IMR-90 (cell line): ENCODE results near the gene PIP5K1B. TPM values are rescaled to one million over a fixed set of nuclear protein-coding genes. Genes with fewer than 3 reads are reported as not detected.

ENCODE experiments used
- ATAC-seq: fragments of 200-7000 bp; cut with Tn5 transposase; 2 replicates; pipeline ENCODE4 v1.9.1; 2020; ENCODE audit warnings: low read depth, mild to moderate bottlenecking, moderate library complexity
- BruUV-seq: library from RNA; stranded (reverse); fragments of 400-500 nt; replicated peaks from 2 replicates; lab custom pipeline; 2021; lab: Mats Ljungman, UMichigan
- CTCF ChIA-PET: fragments of 300-600 bp; formaldehyde crosslinking; extraction: SDS; loops from one replicate; lab custom pipeline; 2021; ENCODE audit warnings: antibody characterized with exemption; lab: Yijun Ruan, JAX
- POLR2A ChIA-PET: fragments of 300-600 bp; sonication (Branson Sonifier 250); formaldehyde crosslinking; loops from one replicate; lab custom pipeline; 2022; ENCODE audit warnings: antibody characterized with exemption; ENCODE audit not compliant: unreplicated experiment; lab: Charles Lee
- DNase-seq: peaks from one replicate; pipeline ENCODE4 v3.0.0; 2013
- H2AFZ ChIP-seq: replicated peaks from 2 replicates; pipeline ENCODE3; 2013; ENCODE audit warnings: low read length, mild to moderate bottlenecking; ENCODE audit not compliant: poor library complexity
- H2AK5ac ChIP-seq: 2 replicates; pipeline ENCODE4 v1.6.1; 2013; ENCODE audit warnings: low read depth, low read length, inconsistent platforms
- H2AK9ac ChIP-seq: replicated peaks from 2 replicates; pipeline ENCODE3; 2013; ENCODE audit warnings: mild to moderate bottlenecking, low read depth, low read length, moderate library complexity; ENCODE audit not compliant: poor library complexity
- H2BK120ac ChIP-seq: 2 replicates; pipeline ENCODE4 v1.6.1; 2013; ENCODE audit warnings: low read depth, low read length, inconsistent platforms
- H2BK15ac ChIP-seq: 3 replicates; pipeline ENCODE4 v1.6.1; 2013; ENCODE audit warnings: low read depth, low read length, inconsistent platforms
- H2BK20ac ChIP-seq: 2 replicates; pipeline ENCODE4 v1.6.1; 2013; ENCODE audit warnings: low read depth, mild to moderate bottlenecking, inconsistent platforms, low read length, moderate library complexity
- H2BK5ac ChIP-seq: 2 replicates; pipeline ENCODE4 v1.6.1; 2013; ENCODE audit warnings: mild to moderate bottlenecking, low read depth, low read length, inconsistent platforms; ENCODE audit not compliant: poor library complexity, severe bottlenecking
- H3K14ac ChIP-seq: replicated peaks from 2 replicates; pipeline ENCODE4 v1.6.1; 2013; ENCODE audit warnings: low read depth, low read length, inconsistent platforms
- H3K18ac ChIP-seq: 2 replicates; pipeline ENCODE4 v1.6.1; 2013; ENCODE audit warnings: low read depth, low read length, control low read depth
- H3K23ac ChIP-seq: 2 replicates; pipeline ENCODE4 v1.6.1; 2013; ENCODE audit warnings: low read depth, low read length, inconsistent platforms
- H3K27ac ChIP-seq: 2 replicates; pipeline ENCODE4 v1.5.1; 2013; ENCODE audit warnings: mild to moderate bottlenecking, control low read depth, low read length; ENCODE audit not compliant: insufficient read depth
- H3K27me3 ChIP-seq: 2 replicates; pipeline ENCODE4 v1.6.1; 2013; ENCODE audit warnings: low read length; ENCODE audit not compliant: control insufficient read depth, insufficient read depth
- H3K36me3 ChIP-seq: 2 replicates; pipeline ENCODE4 v1.6.1; 2013; ENCODE audit warnings: low read length, mixed read lengths; ENCODE audit not compliant: control insufficient read depth, insufficient read depth
- H3K4ac ChIP-seq: 2 replicates; pipeline ENCODE4 v1.6.1; 2013; ENCODE audit warnings: low read depth, low read length, inconsistent platforms
- H3K4me1 ChIP-seq: 2 replicates; pipeline ENCODE4 v1.6.1; 2013; ENCODE audit warnings: low read length, mixed read lengths; ENCODE audit not compliant: control insufficient read depth, insufficient read depth
- H3K4me2 ChIP-seq: 2 replicates; pipeline ENCODE4 v1.6.1; 2013; ENCODE audit warnings: low read depth, mild to moderate bottlenecking, control low read depth, low read length, moderate library complexity
- H3K4me3 ChIP-seq: 2 replicates; pipeline ENCODE4 v1.5.1; 2013; ENCODE audit warnings: low read depth, mild to moderate bottlenecking, control low read depth, low read length, moderate library complexity; ENCODE audit not compliant: insufficient read depth
- H3K56ac ChIP-seq: 2 replicates; pipeline ENCODE4 v1.6.1; 2013; ENCODE audit warnings: low read length, inconsistent platforms; ENCODE audit not compliant: insufficient read depth; ENCODE audit errors: extremely low read depth
- H3K79me1 ChIP-seq, 2 experiments: 2 replicates each; pipeline ENCODE4 v1.6.1; 2013; ENCODE audit warnings: low read length in 2 of 2, inconsistent platforms in 1 of 2, low read depth in 1 of 2
- H3K9ac ChIP-seq: 2 replicates; pipeline ENCODE4 v1.6.1; 2013; ENCODE audit warnings: low read depth, low read length, control low read depth
- H3K9me1 ChIP-seq: 2 replicates; pipeline ENCODE4 v1.6.1; 2013; ENCODE audit warnings: low read length, inconsistent platforms; ENCODE audit not compliant: insufficient read depth
- H3K9me3 ChIP-seq: 2 replicates; pipeline ENCODE4 v1.6.1; 2013; ENCODE audit warnings: low read length; ENCODE audit not compliant: control insufficient read depth, insufficient read depth
- H4K20me1 ChIP-seq: 2 replicates; pipeline ENCODE4 v1.6.1; 2013; ENCODE audit warnings: low read length, inconsistent platforms; ENCODE audit not compliant: insufficient read depth
- H4K5ac ChIP-seq: 2 replicates; pipeline ENCODE4 v1.6.1; 2013; ENCODE audit warnings: mild to moderate bottlenecking, low read depth, low read length, control low read depth
- H4K8ac ChIP-seq, 2 experiments: 2 replicates each; pipeline ENCODE4 v1.6.1; 2013; ENCODE audit warnings: low read depth in 2 of 2, low read length in 2 of 2, control low read depth in 1 of 2, inconsistent platforms in 1 of 2
- H4K91ac ChIP-seq: 2 replicates; pipeline ENCODE4 v1.6.1; 2013; ENCODE audit warnings: low read depth, low read length, inconsistent platforms; ENCODE audit not compliant: insufficient read depth
- BHLHE40 ChIP-seq: fragments of 150-350 bp; IDR thresholded peaks from 2 replicates; pipeline ENCODE4 v1.6.1; 2016; ENCODE audit warnings: mild to moderate bottlenecking, low read depth, low read length
- CEBPB ChIP-seq: IDR thresholded peaks from 2 replicates; pipeline ENCODE4 v1.6.1; 2012; ENCODE audit warnings: low read depth, low read length, improper control_type of control experiment
- CHD1 ChIP-seq: IDR thresholded peaks from 2 replicates; pipeline ENCODE4 v1.6.1; 2012; ENCODE audit warnings: low read depth, low read length, improper control_type of control experiment
- CTCF ChIP-seq: conservative IDR thresholded peaks from 2 replicates; pipeline ENCODE4 v1.5.1; 2012; ENCODE audit warnings: mild to moderate bottlenecking, low read depth, low read length, improper control_type of control experiment
- FOS ChIP-seq: fragments of 150-350 bp; IDR thresholded peaks from 2 replicates; pipeline ENCODE4 v1.6.1; 2016; ENCODE audit warnings: low read depth, low read length
- MAFK ChIP-seq: IDR thresholded peaks from 2 replicates; pipeline ENCODE4 v1.6.1; 2012; ENCODE audit warnings: low read depth, low read length, improper control_type of control experiment
- MXI1 ChIP-seq: IDR thresholded peaks from 2 replicates; pipeline ENCODE4 v1.6.1; 2012; ENCODE audit warnings: low read depth, mild to moderate bottlenecking, low read length, moderate library complexity, borderline replicate concordance
- NFE2L2 ChIP-seq: fragments of 150-350 bp; IDR thresholded peaks from 2 replicates; pipeline ENCODE4 v1.6.1; 2016; ENCODE audit warnings: low read depth, mild to moderate bottlenecking, low read length
- POLR2A ChIP-seq: IDR thresholded peaks from 2 replicates; pipeline ENCODE4 v1.6.1; 2012; ENCODE audit warnings: mild to moderate bottlenecking, low read depth, low read length
- RAD21 ChIP-seq: IDR thresholded peaks from 2 replicates; pipeline ENCODE4 v1.6.1; 2012; ENCODE audit warnings: low read length, improper control_type of control experiment
- RCOR1 ChIP-seq: IDR thresholded peaks from 2 replicates; pipeline ENCODE4 v1.6.1; 2012; ENCODE audit warnings: mild to moderate bottlenecking, low read length, improper control_type of control experiment; ENCODE audit not compliant: insufficient replicate concordance
- SMC3 ChIP-seq: fragments of 150-350 bp; IDR thresholded peaks from 2 replicates; pipeline ENCODE4 v1.6.1; 2016; ENCODE audit warnings: low read depth, mild to moderate bottlenecking, antibody characterized with exemption, low read length, moderate library complexity
- WGBS, 2 experiments: methylation state at CpG; one replicate each; pipeline versions ENCODE4 v1.1.5 to v1.1.7; 2013; ENCODE audit warnings: missing lambda C conversion rate in 2 of 2; ENCODE audit not compliant: insufficient read length in 1 of 2; ENCODE audit errors: extremely low coverage in 2 of 2; 5-methylcytosine and 5-hydroxymethylcytosine counted together
- dilution Hi-C: fragments of 300-500 bp; cut with HindIII; formaldehyde crosslinking; loops from one replicate; pipeline ENCODE4 v1.14.3; 2018; ENCODE audit warnings: low sequenced_read_pairs; ENCODE audit not compliant: unreplicated experiment
- in situ Hi-C: fragments of 300-500 bp; cut with MboI; formaldehyde crosslinking; loops from 3 replicates; pipeline ENCODE4 v1.14.3; 2019; ENCODE audit warnings: low sequenced_read_pairs, inconsistent platforms, mixed read lengths
- intact Hi-C: fragments of 100-400 bp; cut with micrococcal nuclease; formaldehyde crosslinking; loops from 2 replicates; pipeline ENCODE4 v1.10.0; 2022
- polyA plus RNA-seq, 3 experiments: library from polyadenylated mRNA; depleted of rRNA; stranded (reverse); fragments of >200 nt; gene quantifications; 2 replicates each; pipeline ENCODE4 v1.2.3, GENCODE V29; 2012; ENCODE audit warnings: low replicate concordance in 1 of 3
- total RNA-seq: library from RNA; depleted of rRNA; stranded (reverse); fragments of >200 nt; gene quantifications from 2 replicates; pipeline ENCODE4 v1.2.3, GENCODE V29; 2012
- TF ChIP-seq, protein P1 (sequence below): fragments of 150-350 bp; IDR thresholded peaks from 2 replicates; pipeline ENCODE4 v1.6.1; 2016; ENCODE audit warnings: low read depth, mild to moderate bottlenecking, low read length, moderate library complexity, borderline replicate concordance
- TF ChIP-seq, protein P2 (sequence below): fragments of 150-350 bp; IDR thresholded peaks from 2 replicates; pipeline ENCODE4 v1.6.1; 2017; ENCODE audit warnings: mild to moderate bottlenecking, antibody characterized with exemption, low read length, low read depth

Gene PIP5K1B
- total and polyA plus RNA-seq, 2 of the 4 experiments (the other 2 are of a cell fraction): not detected

DNA sequence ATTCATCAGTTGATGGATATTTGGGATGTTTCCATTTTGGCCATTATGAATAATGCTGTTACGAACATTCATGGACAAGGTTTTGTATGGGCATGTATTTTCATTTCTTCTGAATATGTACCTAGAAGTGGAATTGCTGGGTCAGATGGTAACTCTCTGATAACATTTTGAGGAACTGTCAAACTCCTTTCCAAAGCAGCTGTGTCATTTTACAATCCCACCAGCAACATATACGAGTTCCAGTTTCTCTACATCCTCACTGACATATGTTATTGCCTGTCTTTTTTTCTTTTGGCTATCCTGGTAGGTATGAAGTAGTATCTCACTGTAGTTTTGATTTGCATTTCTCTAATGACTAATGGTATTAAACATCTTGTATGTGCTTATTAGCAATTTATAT lies 222.1 kb downstream of the PIP5K1B start:
- dilution Hi-C loops (no loop called here), intact Hi-C loops (loop anchor here (10.0 kb wide), 1 partner anchor 358 kb away; no protein-coding TSS in a partner anchor), in situ Hi-C loops (no loop called here)
- Histone ChIP-seq H3K9ac (no peak overlapping the region), H3K4me2 (no peak overlapping the region), H4K8ac (no peak overlapping the region), H2AK5ac (no peak overlapping the region), H3K14ac (no peak overlapping the region), H3K18ac (no peak overlapping the region), H3K9me3 (no peaks in the 10 kb centered on the region), H3K27me3 (no peaks in the 10 kb centered on the region), H2BK5ac (no peak overlapping the region), H3K4ac (no peak overlapping the region), H2AK9ac (no peak overlapping the region), H2BK120ac (no peak overlapping the region), H3K4me3 (no peak overlapping the region), H2BK20ac (no peak overlapping the region), H3K79me1 (no peaks in the 10 kb centered on the region), H3K9me1 (no peaks in the 10 kb centered on the region), H3K27ac (no peak overlapping the region), H4K5ac (no peak overlapping the region), H2AFZ (no peak overlapping the region), H4K91ac (no peak overlapping the region), H2BK15ac (no peak overlapping the region), H3K36me3 (no peaks in the 10 kb centered on the region), H3K4me1 (no peaks in the 10 kb centered on the region), H4K20me1 (no peaks in the 10 kb centered on the region), H3K23ac (no peak overlapping the region), H3K56ac (no peak overlapping the region)
- DNase-seq (no peak), ATAC-seq (no peak)
- ChIA-PET POLR2A (no interaction called here), CTCF (no interaction called here)
- BruUV-seq: no TSS peak
- WGBS, 2 experiments: no CpG with 5 or more reads among the region's 2 CpGs
- TF ChIP-seq CTCF (no peak), BHLHE40 (no peak), POLR2A (no peak), RAD21 (no peak), CEBPB (no peak), MAFK (no peak), CHD1 (no peak), MXI1 (no peak), RCOR1 (no peak), NFE2L2 (no peak), FOS (no peak), SMC3 (no peak)
- TF ChIP-seq, protein P1, sequence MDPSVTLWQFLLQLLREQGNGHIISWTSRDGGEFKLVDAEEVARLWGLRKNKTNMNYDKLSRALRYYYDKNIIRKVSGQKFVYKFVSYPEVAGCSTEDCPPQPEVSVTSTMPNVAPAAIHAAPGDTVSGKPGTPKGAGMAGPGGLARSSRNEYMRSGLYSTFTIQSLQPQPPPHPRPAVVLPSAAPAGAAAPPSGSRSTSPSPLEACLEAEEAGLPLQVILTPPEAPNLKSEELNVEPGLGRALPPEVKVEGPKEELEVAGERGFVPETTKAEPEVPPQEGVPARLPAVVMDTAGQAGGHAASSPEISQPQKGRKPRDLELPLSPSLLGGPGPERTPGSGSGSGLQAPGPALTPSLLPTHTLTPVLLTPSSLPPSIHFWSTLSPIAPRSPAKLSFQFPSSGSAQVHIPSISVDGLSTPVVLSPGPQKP: no peak
- TF ChIP-seq, protein P2, sequence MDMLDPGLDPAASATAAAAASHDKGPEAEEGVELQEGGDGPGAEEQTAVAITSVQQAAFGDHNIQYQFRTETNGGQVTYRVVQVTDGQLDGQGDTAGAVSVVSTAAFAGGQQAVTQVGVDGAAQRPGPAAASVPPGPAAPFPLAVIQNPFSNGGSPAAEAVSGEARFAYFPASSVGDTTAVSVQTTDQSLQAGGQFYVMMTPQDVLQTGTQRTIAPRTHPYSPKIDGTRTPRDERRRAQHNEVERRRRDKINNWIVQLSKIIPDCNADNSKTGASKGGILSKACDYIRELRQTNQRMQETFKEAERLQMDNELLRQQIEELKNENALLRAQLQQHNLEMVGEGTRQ: no peak
